DOHH2 (cell line): Measurements from ENCODE around the gene ALX3.

Experiments used
- H3F3A ChIP-seq: fragments of 200-600 bp; sonication (generic), shearing (Covaris generic); 2 replicates; pipeline ENCODE4 v1.6.0; 2016; ENCODE audit warnings: antibody characterized with exemption, mild to moderate bottlenecking; ENCODE audit not compliant: control insufficient read depth, insufficient read depth
- H3K27ac ChIP-seq: fragments of 200-600 bp; sonication (generic); 2 replicates; pipeline ENCODE4 v1.5.1; 2014; ENCODE audit warnings: low read depth, mild to moderate bottlenecking, low read length, moderate library complexity
- H3K27me3 ChIP-seq: fragments of 200-600 bp; sonication (generic); 2 replicates; pipeline ENCODE4 v1.6.1; 2014; ENCODE audit warnings: mild to moderate bottlenecking, low read length, mixed read lengths; ENCODE audit not compliant: control insufficient read depth
- H3K36me3 ChIP-seq: fragments of 200-600 bp; sonication (generic); 2 replicates; pipeline ENCODE4 v1.6.1; 2014; ENCODE audit warnings: mild to moderate bottlenecking, low read length, moderate library complexity, mixed read lengths; ENCODE audit not compliant: control insufficient read depth
- H3K4me1 ChIP-seq: fragments of 200-600 bp; sonication (generic); 2 replicates; pipeline ENCODE4 v1.6.1; 2014; ENCODE audit warnings: mild to moderate bottlenecking, low read length, mixed read lengths; ENCODE audit not compliant: control insufficient read depth
- H3K4me2 ChIP-seq: fragments of 200-600 bp; sonication (generic); 2 replicates; pipeline ENCODE4 v1.6.0; 2014; ENCODE audit warnings: mild to moderate bottlenecking, low read length, moderate library complexity
- H3K4me3 ChIP-seq: fragments of 200-600 bp; sonication (generic); 2 replicates; pipeline ENCODE4 v1.5.1; 2014; ENCODE audit warnings: mild to moderate bottlenecking, low read length, mixed read lengths
- H3K79me2 ChIP-seq: fragments of 200-600 bp; sonication (generic); 2 replicates; pipeline ENCODE4 v1.6.1; 2014; ENCODE audit warnings: mild to moderate bottlenecking, low read length, mixed read lengths; ENCODE audit not compliant: control insufficient read depth
- H3K9me2 ChIP-seq: fragments of 200-600 bp; sonication (generic); replicated peaks from 2 replicates; pipeline ENCODE4 v1.6.1; 2014; ENCODE audit warnings: mild to moderate bottlenecking, low read length, mixed read lengths; ENCODE audit not compliant: control insufficient read depth
- H3K9me3 ChIP-seq: fragments of 200-600 bp; sonication (generic); 2 replicates; pipeline ENCODE4 v1.6.1; 2014; ENCODE audit warnings: antibody characterized with exemption, low read length, mixed read lengths; ENCODE audit not compliant: control insufficient read depth, insufficient read depth
- H4K20me1 ChIP-seq: fragments of 200-600 bp; sonication (generic); 2 replicates; pipeline ENCODE4 v1.6.0; 2014; ENCODE audit warnings: low read depth, mild to moderate bottlenecking, antibody characterized with exemption, low read length, moderate library complexity; ENCODE audit not compliant: control insufficient read depth, insufficient read depth
- EZH2phosphoT487 ChIP-seq: fragments of 200-600 bp; sonication (generic); IDR thresholded peaks from 2 replicates; pipeline ENCODE4 v1.6.1; 2017; ENCODE audit warnings: borderline replicate concordance, mild to moderate bottlenecking, antibody characterized with exemption, low read length, moderate library complexity, mixed read lengths
- TF ChIP-seq, protein P1 (sequence below): fragments of 200-600 bp; sonication (generic); IDR thresholded peaks from one replicate; pipeline ENCODE4 v1.5.1; 2014; ENCODE audit warnings: antibody characterized with exemption, mild to moderate bottlenecking, low read depth, low read length; ENCODE audit not compliant: poor library complexity, severe bottlenecking

The ALX3 gene

DNA sequence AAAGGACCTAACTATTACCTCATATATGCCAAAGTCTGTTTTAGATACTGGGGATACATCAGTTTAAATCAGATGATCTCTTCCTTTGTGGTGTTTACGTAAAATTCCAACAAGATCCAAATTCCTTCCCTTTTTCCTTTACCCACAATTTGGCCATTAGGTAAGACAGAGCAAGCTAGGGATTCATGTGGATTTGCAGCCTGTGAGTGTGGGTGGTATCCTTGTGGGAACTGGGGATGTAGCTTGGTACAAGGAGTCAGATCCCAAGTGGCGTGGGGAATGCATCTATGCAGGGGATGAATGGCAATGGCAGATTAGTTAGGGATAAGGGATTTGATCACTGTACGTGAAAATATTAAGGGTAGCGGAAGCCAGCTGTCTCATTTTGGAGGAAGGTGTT lies 45.9 kb downstream of the ALX3 start:
- no peak for TF ChIP-seq EZH2phosphoT487
- TF ChIP-seq, protein P1, sequence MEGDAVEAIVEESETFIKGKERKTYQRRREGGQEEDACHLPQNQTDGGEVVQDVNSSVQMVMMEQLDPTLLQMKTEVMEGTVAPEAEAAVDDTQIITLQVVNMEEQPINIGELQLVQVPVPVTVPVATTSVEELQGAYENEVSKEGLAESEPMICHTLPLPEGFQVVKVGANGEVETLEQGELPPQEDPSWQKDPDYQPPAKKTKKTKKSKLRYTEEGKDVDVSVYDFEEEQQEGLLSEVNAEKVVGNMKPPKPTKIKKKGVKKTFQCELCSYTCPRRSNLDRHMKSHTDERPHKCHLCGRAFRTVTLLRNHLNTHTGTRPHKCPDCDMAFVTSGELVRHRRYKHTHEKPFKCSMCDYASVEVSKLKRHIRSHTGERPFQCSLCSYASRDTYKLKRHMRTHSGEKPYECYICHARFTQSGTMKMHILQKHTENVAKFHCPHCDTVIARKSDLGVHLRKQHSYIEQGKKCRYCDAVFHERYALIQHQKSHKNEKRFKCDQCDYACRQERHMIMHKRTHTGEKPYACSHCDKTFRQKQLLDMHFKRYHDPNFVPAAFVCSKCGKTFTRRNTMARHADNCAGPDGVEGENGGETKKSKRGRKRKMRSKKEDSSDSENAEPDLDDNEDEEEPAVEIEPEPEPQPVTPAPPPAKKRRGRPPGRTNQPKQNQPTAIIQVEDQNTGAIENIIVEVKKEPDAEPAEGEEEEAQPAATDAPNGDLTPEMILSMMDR, result no peak
- Histone ChIP-seq H3F3A (no peaks in the 10 kb centered on the region; the same call in none of the 2 replicates), H3K4me2 (no peak overlapping the region), H3K79me2 (no peaks in the 10 kb centered on the region), H3K27me3 (no peaks in the 10 kb centered on the region), H3K4me3 (no peak overlapping the region), H4K20me1 (no peaks in the 10 kb centered on the region), H3K9me3 (no peaks in the 10 kb centered on the region), H3K27ac (no peak overlapping the region), H3K36me3 (peaks cover 36% of the 10 kb centered on the region), H3K4me1 (no peaks in the 10 kb centered on the region), H3K9me2 (no peaks in the 10 kb centered on the region)

DNA sequence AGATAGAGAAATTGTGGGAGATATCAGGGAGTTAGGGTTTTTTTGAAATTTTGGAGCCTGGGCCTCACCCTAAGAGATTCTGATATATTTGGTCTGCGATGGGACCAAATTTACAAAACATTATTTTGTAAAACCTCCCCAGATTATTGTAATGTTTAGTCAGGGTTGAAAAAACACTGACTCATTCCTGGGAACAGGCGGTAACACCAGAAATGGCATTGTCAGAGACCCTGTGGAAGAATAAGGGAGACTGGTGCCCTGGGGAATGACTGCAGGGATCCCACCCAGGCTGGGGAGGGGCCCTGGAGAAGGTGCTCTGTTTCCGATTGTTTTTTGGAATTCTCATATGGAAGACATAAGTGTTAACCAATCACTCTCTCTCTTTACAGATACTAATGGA lies 49.2 kb downstream of the ALX3 start:
- no peaks in the 10 kb centered on the region for H4K20me1 ChIP-seq
- H3F3A ChIP-seq, result no peaks in the 10 kb centered on the region; the same call in 1 of the 2 replicates
- TF ChIP-seq EZH2phosphoT487, result no peak
- TF ChIP-seq, protein P1, result no peak
- H3K9me2 ChIP-seq, result no peaks in the 10 kb centered on the region
- H3K36me3 ChIP-seq, result peaks cover 69% of the 10 kb centered on the region
- no peak overlapping the region for H3K27ac ChIP-seq
- no peaks in the 10 kb centered on the region for H3K27me3 ChIP-seq
- no peaks in the 10 kb centered on the region for H3K9me3 ChIP-seq
- no peak overlapping the region for H3K4me2 ChIP-seq
- H3K4me3 ChIP-seq, result no peak overlapping the region
- H3K4me1 ChIP-seq, result no peaks in the 10 kb centered on the region
- no peaks in the 10 kb centered on the region for H3K79me2 ChIP-seq

DNA sequence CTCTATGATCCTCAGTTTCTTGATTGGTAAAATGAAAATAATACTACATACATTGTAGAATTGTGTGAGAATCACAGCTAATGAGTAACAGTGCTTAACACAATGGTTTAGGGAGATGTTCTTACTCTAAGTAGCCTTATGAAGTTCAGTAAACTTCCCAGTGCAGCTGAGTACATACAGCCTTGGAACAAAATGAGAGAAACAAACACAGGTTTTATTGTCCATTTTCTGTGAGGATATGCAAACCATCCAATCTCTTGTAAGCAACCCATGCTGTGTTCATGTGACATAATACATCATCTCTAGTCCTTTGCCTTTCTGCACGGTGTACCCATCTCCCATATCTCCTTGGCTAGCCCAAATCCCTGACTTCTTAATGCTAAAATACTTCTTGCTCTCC lies 50.7 kb downstream of the ALX3 start:
- no peaks in the 10 kb centered on the region for H3K27me3 ChIP-seq
- H3K36me3 ChIP-seq, result peaks cover 80% of the 10 kb centered on the region
- no peaks in the 10 kb centered on the region for H3K9me3 ChIP-seq
- no peaks in the 10 kb centered on the region for H3K9me2 ChIP-seq
- TF ChIP-seq, protein P1, result no peak
- TF ChIP-seq EZH2phosphoT487, result no peak
- no peak overlapping the region for H3K27ac ChIP-seq
- no peaks in the 10 kb centered on the region for H3K4me1 ChIP-seq
- no peaks in the 10 kb centered on the region for H3K79me2 ChIP-seq
- no peak overlapping the region for H3K4me3 ChIP-seq
- H3F3A ChIP-seq, result no peaks in the 10 kb centered on the region
- no peak overlapping the region for H3K4me2 ChIP-seq
- H4K20me1 ChIP-seq, result no peaks in the 10 kb centered on the region

DNA sequence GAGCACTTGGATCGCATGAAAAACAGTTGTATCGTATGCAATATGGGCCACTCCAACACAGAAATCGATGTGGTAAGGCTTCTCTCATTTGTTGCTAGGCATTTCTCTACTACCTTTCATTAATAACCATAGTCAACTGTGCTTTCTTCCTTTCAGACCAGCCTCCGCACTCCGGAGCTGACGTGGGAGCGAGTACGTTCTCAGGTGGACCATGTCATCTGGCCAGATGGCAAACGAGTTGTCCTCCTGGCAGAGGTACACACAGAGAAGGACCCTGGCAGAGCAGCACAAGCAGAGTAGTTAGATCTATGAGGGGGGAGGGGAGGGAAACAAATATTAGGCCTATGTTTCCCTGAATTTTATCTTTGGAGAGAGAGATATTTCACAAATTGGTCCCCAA lies 52.1 kb downstream of the ALX3 start:
- no peak for TF ChIP-seq EZH2phosphoT487
- TF ChIP-seq, protein P1, result no peak
- no peaks in the 10 kb centered on the region for H3F3A ChIP-seq
- no peaks in the 10 kb centered on the region for H3K9me3 ChIP-seq
- no peaks in the 10 kb centered on the region for H3K4me1 ChIP-seq
- H3K36me3 ChIP-seq, result peaks cover 81% of the 10 kb centered on the region
- H3K27me3 ChIP-seq, result no peaks in the 10 kb centered on the region
- no peak overlapping the region for H3K4me2 ChIP-seq
- H3K27ac ChIP-seq, result no peak overlapping the region
- H4K20me1 ChIP-seq, result no peaks in the 10 kb centered on the region
- no peak overlapping the region for H3K4me3 ChIP-seq
- no peaks in the 10 kb centered on the region for H3K9me2 ChIP-seq
- no peaks in the 10 kb centered on the region for H3K79me2 ChIP-seq
